LNCaP clone FGC (cell line): ENCODE results near the gene RAPGEF5.

Experiments used
- DNase-seq: peaks from one replicate; pipeline ENCODE4 v3.0.0-alpha.2; 2011; ENCODE audit warnings: low read depth
- H3K4me3 ChIP-seq: 2 replicates; pipeline ENCODE4 v1.5.1; 2011; ENCODE audit warnings: mild to moderate bottlenecking, low read depth, low read length, control low read depth
- TF ChIP-seq, protein P1 (sequence below): IDR thresholded peaks from 2 replicates; pipeline ENCODE4 v1.5.1; 2012; ENCODE audit warnings: mild to moderate bottlenecking; ENCODE audit not compliant: control insufficient read depth, insufficient read depth; ENCODE audit errors: extremely low read depth

The RAPGEF5 gene

DNA sequence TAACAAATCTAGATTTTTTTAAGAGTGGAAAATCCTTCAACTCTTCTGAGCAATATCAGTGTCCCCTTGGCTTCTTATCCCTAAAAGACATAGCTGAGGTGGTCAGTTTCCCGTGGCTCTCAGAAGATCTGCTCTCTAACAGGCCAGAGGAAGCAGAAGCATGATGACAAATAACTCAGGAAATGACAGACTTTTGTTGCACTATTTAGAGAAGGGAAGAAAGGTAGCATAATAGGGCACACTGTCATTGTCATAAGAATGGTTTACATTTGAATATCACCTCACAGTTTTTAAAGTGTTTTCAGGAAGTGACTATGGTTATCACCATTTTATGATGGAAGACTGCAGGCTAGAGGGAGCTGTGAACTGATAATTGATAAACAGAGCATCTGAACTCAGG, 33.6 kb upstream of the RAPGEF5 start:
- TF ChIP-seq, protein P1, sequence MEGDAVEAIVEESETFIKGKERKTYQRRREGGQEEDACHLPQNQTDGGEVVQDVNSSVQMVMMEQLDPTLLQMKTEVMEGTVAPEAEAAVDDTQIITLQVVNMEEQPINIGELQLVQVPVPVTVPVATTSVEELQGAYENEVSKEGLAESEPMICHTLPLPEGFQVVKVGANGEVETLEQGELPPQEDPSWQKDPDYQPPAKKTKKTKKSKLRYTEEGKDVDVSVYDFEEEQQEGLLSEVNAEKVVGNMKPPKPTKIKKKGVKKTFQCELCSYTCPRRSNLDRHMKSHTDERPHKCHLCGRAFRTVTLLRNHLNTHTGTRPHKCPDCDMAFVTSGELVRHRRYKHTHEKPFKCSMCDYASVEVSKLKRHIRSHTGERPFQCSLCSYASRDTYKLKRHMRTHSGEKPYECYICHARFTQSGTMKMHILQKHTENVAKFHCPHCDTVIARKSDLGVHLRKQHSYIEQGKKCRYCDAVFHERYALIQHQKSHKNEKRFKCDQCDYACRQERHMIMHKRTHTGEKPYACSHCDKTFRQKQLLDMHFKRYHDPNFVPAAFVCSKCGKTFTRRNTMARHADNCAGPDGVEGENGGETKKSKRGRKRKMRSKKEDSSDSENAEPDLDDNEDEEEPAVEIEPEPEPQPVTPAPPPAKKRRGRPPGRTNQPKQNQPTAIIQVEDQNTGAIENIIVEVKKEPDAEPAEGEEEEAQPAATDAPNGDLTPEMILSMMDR: no peak
- H3K4me3 ChIP-seq: no peak overlapping the region
- no peak for DNase-seq

DNA sequence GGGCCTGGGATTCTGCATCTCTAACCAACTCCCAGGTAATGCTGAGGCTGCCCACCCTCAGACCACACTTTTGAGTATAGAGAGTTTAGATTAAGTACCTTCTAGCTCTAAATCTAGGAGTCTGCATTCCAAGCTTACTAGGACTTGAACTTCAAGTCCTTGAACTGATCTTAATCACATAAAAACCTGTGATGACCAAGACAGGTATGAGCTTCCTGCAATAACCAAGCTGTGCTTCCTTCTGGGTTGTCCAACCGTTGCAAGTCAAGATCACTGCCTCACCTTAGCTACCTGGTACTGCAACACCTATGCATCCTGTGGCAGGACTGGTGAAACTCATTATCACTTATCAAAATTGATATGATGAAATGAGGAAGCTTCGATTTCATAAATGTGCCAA, 32.9 kb upstream of the RAPGEF5 start:
- H3K4me3 ChIP-seq: no peak overlapping the region
- TF ChIP-seq, protein P1: no peak
- DNase-seq: no peak

DNA sequence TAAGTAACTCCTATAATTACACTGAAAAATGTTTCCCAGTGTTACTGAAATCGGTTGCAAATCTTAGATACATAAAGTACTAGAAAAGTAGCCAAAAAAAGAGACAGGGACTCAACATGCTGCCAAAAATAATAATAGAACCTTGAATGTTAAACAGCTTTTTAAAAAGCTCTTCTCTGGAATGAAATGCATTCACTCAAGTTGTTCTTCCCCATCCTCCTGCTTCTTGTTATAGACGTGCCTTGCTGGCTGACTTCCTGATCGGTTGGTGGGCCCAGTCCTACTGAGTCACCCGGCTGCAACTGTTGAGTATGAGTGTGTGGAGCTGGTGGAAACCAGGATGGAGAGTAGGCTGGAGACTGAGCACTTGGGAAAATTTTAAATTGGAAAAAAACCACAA, 30.6 kb upstream of the RAPGEF5 start:
- TF ChIP-seq, protein P1: no peak
- DNase-seq: no peak
- H3K4me3 ChIP-seq: no peak overlapping the region

DNA sequence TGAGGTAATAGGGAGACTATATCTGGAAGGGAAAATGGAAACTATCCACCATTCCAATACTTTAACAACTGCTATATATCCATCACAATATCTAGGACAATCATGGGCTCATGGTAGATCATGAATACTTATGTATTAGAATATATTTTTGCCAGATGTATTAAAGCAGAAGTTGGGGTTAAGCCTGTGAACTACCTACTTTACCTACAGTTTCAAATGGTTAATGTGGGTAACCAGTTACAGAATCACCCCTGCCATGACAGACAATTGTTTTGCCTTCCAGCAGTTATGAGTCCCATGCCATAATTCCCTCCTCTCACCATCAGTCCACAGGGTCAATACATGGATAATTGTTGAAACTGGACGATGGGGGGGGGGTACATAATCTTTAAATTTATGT, 29.9 kb upstream of the RAPGEF5 start:
- no peak overlapping the region for H3K4me3 ChIP-seq
- TF ChIP-seq, protein P1: no peak
- no peak for DNase-seq

DNA sequence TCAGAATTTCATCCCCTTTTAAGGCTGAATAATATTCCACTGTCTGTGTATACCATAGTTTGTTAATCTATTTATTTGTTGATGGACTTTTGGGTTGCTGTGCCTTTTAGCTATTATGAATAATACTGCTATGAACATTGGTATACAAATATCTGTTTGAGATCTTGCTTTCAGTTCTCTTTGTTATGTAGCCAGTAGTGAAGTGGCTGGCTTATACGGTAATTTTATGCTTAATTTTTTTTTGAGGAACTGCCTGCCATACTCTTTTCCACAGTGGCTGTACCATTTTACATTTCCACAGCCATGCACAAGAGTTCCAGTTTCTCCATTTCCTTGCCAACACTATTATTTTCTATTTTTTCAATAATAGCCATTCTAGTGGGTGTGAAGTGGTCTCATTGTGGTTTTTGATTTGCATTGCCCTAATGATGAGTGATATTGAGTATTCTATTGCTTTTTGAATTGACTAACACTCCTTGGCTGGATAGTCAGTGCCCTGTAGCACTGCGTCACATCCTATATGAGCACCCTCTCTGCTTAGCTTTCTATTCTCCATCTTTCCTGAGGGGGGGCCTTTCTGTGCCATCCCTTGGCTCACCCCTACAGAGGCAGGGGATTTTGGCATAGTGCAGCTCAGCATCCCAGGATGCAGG, 29.4 kb upstream of the RAPGEF5 start:
- TF ChIP-seq, protein P1: no peak
- DNase-seq: no peak
- H3K4me3 ChIP-seq: no peak overlapping the region

DNA sequence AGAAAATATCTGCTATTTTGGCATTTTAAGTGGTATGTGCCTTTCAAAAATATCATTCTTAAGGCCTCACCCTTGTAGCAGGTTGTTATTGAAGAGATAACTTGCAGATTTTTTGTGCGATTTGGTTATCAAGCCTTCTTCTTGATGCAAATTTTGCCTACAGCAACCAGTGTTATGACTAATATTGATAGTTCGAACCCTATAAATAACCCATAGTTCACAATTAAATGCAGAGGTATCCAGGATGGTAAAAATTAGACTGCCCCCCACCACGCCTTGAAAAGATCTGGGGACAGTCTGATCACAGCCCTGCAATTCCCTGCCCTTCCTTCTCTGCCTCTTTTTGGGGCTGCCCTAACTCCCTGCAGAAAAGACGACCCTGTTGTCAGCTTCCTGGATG, 28.4 kb upstream of the RAPGEF5 start:
- H3K4me3 ChIP-seq: no peak overlapping the region
- no peak for DNase-seq
- TF ChIP-seq, protein P1: no peak

DNA sequence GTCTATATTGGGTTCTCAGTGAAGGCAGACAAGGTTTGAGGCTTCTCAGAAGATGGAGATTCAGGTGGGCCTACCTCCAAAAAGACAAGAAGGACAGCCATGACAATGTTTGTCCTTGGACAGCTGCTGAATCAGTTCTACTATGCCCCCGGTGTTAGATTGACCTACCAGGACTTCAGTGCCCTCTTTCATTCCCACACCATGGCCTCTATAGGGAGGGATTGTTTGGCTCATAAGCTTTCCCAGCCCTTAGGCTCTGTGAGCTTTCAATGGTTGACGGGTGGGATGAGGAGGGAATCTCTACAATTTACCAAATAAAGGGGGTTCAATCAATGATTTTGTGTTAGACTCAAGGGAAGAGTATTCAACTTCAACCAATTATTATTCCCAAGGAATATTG, 23.4 kb upstream of the RAPGEF5 start:
- no peak overlapping the region for H3K4me3 ChIP-seq
- no peak for DNase-seq
- TF ChIP-seq, protein P1: no peak
